Transverse colon (tissue), 4 donors: Measurements from ENCODE around the gene SERINC3.
A peak's percentile ranks its signal among the peaks of the same experiment; 100 is the strongest.

Experiments
- POLR2A ChIP-seq: fragments of 450-650 bp; IDR thresholded peaks from one replicate; pipeline ENCODE4 v1.6.1; 2016; ENCODE audit warnings: antibody characterized with exemption, mild to moderate bottlenecking, moderate library complexity
- POLR2AphosphoS5 ChIP-seq, 3 donors: sonication (generic); formaldehyde crosslinking; IDR thresholded peaks; one replicate each; pipeline ENCODE4 v1.6.1; 2016; ENCODE audit warnings: antibody characterized with exemption in 3 of 3
- TF ChIP-seq, protein P1 (sequence below), 5 experiments: fragments of 200-600 bp in 3 of 5; fragments of 450-650 bp in 2 of 5; sonication (generic) in 3 of 5; IDR thresholded peaks; 1 replicate in 2 of 5; 2 replicates in 3 of 5; pipeline ENCODE4 v1.5.1; 2016 to 2017; ENCODE audit warnings: antibody characterized with exemption in 5 of 5, inconsistent platforms in 3 of 5, mild to moderate bottlenecking in 2 of 5, moderate library complexity in 1 of 5

GRCh38 chr20:44460795-44461141, 61.1 kb downstream of the SERINC3 start:
- TF ChIP-seq POLR2A, result no peak
- TF ChIP-seq POLR2AphosphoS5 (IDR thresholded peaks at IDR 0.05), result peak in 1 of 3 donors; percentile 7
- TF ChIP-seq, protein P1, sequence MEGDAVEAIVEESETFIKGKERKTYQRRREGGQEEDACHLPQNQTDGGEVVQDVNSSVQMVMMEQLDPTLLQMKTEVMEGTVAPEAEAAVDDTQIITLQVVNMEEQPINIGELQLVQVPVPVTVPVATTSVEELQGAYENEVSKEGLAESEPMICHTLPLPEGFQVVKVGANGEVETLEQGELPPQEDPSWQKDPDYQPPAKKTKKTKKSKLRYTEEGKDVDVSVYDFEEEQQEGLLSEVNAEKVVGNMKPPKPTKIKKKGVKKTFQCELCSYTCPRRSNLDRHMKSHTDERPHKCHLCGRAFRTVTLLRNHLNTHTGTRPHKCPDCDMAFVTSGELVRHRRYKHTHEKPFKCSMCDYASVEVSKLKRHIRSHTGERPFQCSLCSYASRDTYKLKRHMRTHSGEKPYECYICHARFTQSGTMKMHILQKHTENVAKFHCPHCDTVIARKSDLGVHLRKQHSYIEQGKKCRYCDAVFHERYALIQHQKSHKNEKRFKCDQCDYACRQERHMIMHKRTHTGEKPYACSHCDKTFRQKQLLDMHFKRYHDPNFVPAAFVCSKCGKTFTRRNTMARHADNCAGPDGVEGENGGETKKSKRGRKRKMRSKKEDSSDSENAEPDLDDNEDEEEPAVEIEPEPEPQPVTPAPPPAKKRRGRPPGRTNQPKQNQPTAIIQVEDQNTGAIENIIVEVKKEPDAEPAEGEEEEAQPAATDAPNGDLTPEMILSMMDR (IDR thresholded peaks at IDR 0.05), result peak; percentile 12 to 68 (median 43)
